HepG2 (cell line): ENCODE results near the gene DUS1L. TPM values are rescaled to one million over a fixed set of nuclear protein-coding genes. Genes with fewer than 3 reads are reported as not detected.

Experiments
- HNRNPUL1 ChIP-seq: fragments of 200-400 bp; formaldehyde crosslinking; IDR thresholded peaks from 2 replicates; pipeline ENCODE4 v1.6.1; 2017; ENCODE audit warnings: low read depth, mild to moderate bottlenecking, low read length, moderate library complexity
- MED8 ChIP-seq: sonication (generic); formaldehyde crosslinking; IDR thresholded peaks from 2 replicates; pipeline ENCODE4 v1.8.1; 2023; ENCODE audit warnings: mild to moderate bottlenecking, missing genetic modification reagents; ENCODE audit not compliant: insufficient replicate concordance
- PRPF4 ChIP-seq: fragments of 200-400 bp; formaldehyde crosslinking; IDR thresholded peaks from 2 replicates; pipeline ENCODE4 v1.6.1; 2016; ENCODE audit warnings: low read length, low read depth; ENCODE audit not compliant: poor library complexity, severe bottlenecking
- RELA ChIP-seq: sonication (generic); formaldehyde crosslinking; IDR thresholded peaks from 2 replicates; pipeline ENCODE4 v1.4.0; 2020; ENCODE audit warnings: missing genetic modification reagents
- ZFP36L2 ChIP-seq: sonication (generic); formaldehyde crosslinking; IDR thresholded peaks from 2 replicates; pipeline ENCODE4 v1.4.0; 2020; ENCODE audit warnings: missing genetic modification reagents
- ZNF451 ChIP-seq: sonication (generic); formaldehyde crosslinking; IDR thresholded peaks from 2 replicates; pipeline ENCODE4 v1.5.0; 2020; ENCODE audit warnings: mild to moderate bottlenecking, missing genetic modification reagents
- ZNF607 ChIP-seq: sonication (generic); formaldehyde crosslinking; IDR thresholded peaks from 2 replicates; pipeline ENCODE4 v1.5.1; 2020; ENCODE audit warnings: missing genetic modification reagents, mild to moderate bottlenecking, borderline replicate concordance
- ZNF747 ChIP-seq: sonication (generic); formaldehyde crosslinking; IDR thresholded peaks from 2 replicates; pipeline ENCODE4 v1.8.1; 2023; ENCODE audit warnings: missing genetic modification reagents, mild to moderate bottlenecking, borderline replicate concordance
- ZNF772 ChIP-seq: sonication (generic); formaldehyde crosslinking; IDR thresholded peaks from 2 replicates; pipeline ENCODE4 v1.5.0; 2020; ENCODE audit warnings: mild to moderate bottlenecking, missing genetic modification reagents
- polyA plus RNA-seq, 8 experiments: library from polyadenylated mRNA; depleted of rRNA in 3 of 8; stranded (reverse) in 7 of 8; unstranded in 1 of 8; fragments of >200 nt; fragmentation: Illumina TruSeq in 4 of 8; extraction: Trizol in 4 of 8; gene quantifications; 2 replicates each; pipeline versions ENCODE4 v1.2.1 to v1.2.3, GENCODE V29; 2011 to 2016; ENCODE audit warnings: low read depth in 4 of 8, missing spikeins in 1 of 8, mixed read lengths in 1 of 8; ENCODE audit not compliant: insufficient read depth in 1 of 8
- total RNA-seq, 5 experiments: library from RNA; depleted of rRNA; stranded (reverse); fragments of >200 nt; fragmentation: Illumina TruSeq; extraction: Trizol; gene quantifications; 2 replicates each; pipeline ENCODE4 v1.2.3, GENCODE V29; 2016; ENCODE audit warnings: low read depth in 1 of 5
- TF ChIP-seq, protein P1 (sequence below): sonication (generic); formaldehyde crosslinking; IDR thresholded peaks from 2 replicates; pipeline ENCODE4 v1.4.0; 2020; ENCODE audit warnings: missing genetic modification reagents
- TF ChIP-seq, protein P2 (sequence below): sonication (generic); formaldehyde crosslinking; IDR thresholded peaks from 2 replicates; pipeline ENCODE4 v1.4.0; 2020; ENCODE audit warnings: missing genetic modification reagents
- TF ChIP-seq, protein P3 (sequence below): sonication (generic); formaldehyde crosslinking; IDR thresholded peaks from 2 replicates; pipeline ENCODE4 v1.5.0; 2020; ENCODE audit warnings: missing genetic modification reagents
- TF ChIP-seq, protein P4 (sequence below): sonication (generic); formaldehyde crosslinking; IDR thresholded peaks from 2 replicates; pipeline ENCODE4 v1.4.0; 2020; ENCODE audit warnings: missing genetic modification reagents, borderline replicate concordance
- TF ChIP-seq, protein P5 (sequence below): sonication (generic); formaldehyde crosslinking; IDR thresholded peaks from 2 replicates; pipeline ENCODE4; 2020; ENCODE audit warnings: missing genetic modification reagents, mild to moderate bottlenecking, borderline replicate concordance

DUS1L gene
- total and polyA plus RNA-seq, 2 of the 13 experiments (the other 11 are each of a cell fraction or from before 2014, with no cell fraction given): 81.0 to 109 TPM

DNA sequence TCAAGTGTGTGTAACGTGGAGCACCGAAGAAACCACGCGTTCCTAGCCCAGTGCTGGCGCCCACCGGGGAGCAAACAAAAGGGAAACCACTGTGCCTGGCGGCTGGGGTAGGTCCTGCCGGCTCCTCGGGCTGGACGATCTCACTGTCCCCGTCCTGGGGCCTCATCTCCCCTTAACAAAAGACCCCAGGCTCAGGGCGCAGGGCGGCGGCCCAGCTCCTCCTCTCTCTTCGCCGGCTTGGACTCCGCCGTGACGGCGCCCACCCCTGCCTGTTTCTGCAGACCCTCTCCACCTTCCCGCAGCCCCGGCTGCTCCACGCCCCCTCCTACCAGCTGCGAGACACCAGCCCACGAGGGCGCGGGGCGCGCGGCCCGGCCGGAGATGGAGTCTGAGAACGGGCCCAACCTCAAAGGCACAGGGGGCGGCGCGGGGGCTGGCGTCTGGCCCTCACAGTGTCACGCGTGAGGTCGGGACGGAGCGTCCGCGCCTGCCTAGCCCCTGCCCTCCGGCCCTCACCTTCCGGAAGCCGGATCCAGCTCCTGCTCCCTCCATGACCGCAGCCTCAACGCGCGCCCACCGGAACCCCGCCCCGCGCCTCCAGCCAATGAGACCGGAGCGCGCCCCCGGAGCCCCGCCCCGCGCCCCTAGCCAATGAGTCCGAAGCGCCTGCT lies 43.2 kb downstream of the DUS1L start, which contains the start of gene CENPX (continued):
- TF ChIP-seq, protein P1, sequence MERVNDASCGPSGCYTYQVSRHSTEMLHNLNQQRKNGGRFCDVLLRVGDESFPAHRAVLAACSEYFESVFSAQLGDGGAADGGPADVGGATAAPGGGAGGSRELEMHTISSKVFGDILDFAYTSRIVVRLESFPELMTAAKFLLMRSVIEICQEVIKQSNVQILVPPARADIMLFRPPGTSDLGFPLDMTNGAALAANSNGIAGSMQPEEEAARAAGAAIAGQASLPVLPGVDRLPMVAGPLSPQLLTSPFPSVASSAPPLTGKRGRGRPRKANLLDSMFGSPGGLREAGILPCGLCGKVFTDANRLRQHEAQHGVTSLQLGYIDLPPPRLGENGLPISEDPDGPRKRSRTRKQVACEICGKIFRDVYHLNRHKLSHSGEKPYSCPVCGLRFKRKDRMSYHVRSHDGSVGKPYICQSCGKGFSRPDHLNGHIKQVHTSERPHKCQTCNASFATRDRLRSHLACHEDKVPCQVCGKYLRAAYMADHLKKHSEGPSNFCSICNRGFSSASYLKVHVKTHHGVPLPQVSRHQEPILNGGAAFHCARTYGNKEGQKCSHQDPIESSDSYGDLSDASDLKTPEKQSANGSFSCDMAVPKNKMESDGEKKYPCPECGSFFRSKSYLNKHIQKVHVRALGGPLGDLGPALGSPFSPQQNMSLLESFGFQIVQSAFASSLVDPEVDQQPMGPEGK (CRISPR knock-in tag): peak; percentile 47; the same call in 1 of the 2 replicates
- TF ChIP-seq HNRNPUL1 (peak; percentile 47; the same call in 1 of the 2 replicates), RELA (CRISPR knock-in tag) (no peak), ZFP36L2 (0 out of 2 replicates have a peak, but pooled peaks have one; percentile 70), ZNF451 (CRISPR knock-in tag) (peak; percentile 80), ZNF607 (no peak), ZNF747 (CRISPR knock-in tag) (peak; percentile 25), MED8 (peak; percentile 90), PRPF4 (no peak), ZNF772 (CRISPR knock-in tag) (peak; percentile 21; the same call in 1 of the 2 replicates)
- TF ChIP-seq, protein P2, sequence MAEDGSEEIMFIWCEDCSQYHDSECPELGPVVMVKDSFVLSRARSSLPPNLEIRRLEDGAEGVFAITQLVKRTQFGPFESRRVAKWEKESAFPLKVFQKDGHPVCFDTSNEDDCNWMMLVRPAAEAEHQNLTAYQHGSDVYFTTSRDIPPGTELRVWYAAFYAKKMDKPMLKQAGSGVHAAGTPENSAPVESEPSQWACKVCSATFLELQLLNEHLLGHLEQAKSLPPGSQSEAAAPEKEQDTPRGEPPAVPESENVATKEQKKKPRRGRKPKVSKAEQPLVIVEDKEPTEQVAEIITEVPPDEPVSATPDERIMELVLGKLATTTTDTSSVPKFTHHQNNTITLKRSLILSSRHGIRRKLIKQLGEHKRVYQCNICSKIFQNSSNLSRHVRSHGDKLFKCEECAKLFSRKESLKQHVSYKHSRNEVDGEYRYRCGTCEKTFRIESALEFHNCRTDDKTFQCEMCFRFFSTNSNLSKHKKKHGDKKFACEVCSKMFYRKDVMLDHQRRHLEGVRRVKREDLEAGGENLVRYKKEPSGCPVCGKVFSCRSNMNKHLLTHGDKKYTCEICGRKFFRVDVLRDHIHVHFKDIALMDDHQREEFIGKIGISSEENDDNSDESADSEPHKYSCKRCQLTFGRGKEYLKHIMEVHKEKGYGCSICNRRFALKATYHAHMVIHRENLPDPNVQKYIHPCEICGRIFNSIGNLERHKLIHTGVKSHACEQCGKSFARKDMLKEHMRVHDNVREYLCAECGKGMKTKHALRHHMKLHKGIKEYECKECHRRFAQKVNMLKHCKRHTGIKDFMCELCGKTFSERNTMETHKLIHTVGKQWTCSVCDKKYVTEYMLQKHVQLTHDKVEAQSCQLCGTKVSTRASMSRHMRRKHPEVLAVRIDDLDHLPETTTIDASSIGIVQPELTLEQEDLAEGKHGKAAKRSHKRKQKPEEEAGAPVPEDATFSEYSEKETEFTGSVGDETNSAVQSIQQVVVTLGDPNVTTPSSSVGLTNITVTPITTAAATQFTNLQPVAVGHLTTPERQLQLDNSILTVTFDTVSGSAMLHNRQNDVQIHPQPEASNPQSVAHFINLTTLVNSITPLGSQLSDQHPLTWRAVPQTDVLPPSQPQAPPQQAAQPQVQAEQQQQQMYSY (CRISPR knock-in tag): peak; percentile 81
- TF ChIP-seq, protein P3, sequence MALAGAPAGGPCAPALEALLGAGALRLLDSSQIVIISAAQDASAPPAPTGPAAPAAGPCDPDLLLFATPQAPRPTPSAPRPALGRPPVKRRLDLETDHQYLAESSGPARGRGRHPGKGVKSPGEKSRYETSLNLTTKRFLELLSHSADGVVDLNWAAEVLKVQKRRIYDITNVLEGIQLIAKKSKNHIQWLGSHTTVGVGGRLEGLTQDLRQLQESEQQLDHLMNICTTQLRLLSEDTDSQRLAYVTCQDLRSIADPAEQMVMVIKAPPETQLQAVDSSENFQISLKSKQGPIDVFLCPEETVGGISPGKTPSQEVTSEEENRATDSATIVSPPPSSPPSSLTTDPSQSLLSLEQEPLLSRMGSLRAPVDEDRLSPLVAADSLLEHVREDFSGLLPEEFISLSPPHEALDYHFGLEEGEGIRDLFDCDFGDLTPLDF (CRISPR knock-in tag): no peak
- TF ChIP-seq, protein P4, sequence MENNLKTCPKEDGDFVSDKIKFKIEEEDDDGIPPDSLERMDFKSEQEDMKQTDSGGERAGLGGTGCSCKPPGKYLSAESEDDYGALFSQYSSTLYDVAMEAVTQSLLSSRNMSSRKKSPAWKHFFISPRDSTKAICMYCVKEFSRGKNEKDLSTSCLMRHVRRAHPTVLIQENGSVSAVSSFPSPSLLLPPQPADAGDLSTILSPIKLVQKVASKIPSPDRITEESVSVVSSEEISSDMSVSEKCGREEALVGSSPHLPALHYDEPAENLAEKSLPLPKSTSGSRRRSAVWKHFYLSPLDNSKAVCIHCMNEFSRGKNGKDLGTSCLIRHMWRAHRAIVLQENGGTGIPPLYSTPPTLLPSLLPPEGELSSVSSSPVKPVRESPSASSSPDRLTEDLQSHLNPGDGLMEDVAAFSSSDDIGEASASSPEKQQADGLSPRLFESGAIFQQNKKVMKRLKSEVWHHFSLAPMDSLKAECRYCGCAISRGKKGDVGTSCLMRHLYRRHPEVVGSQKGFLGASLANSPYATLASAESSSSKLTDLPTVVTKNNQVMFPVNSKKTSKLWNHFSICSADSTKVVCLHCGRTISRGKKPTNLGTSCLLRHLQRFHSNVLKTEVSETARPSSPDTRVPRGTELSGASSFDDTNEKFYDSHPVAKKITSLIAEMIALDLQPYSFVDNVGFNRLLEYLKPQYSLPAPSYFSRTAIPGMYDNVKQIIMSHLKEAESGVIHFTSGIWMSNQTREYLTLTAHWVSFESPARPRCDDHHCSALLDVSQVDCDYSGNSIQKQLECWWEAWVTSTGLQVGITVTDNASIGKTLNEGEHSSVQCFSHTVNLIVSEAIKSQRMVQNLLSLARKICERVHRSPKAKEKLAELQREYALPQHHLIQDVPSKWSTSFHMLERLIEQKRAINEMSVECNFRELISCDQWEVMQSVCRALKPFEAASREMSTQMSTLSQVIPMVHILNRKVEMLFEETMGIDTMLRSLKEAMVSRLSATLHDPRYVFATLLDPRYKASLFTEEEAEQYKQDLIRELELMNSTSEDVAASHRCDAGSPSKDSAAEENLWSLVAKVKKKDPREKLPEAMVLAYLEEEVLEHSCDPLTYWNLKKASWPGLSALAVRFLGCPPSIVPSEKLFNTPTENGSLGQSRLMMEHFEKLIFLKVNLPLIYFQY: peak; percentile 52; the same call in 1 of the 2 replicates
- TF ChIP-seq, protein P5, sequence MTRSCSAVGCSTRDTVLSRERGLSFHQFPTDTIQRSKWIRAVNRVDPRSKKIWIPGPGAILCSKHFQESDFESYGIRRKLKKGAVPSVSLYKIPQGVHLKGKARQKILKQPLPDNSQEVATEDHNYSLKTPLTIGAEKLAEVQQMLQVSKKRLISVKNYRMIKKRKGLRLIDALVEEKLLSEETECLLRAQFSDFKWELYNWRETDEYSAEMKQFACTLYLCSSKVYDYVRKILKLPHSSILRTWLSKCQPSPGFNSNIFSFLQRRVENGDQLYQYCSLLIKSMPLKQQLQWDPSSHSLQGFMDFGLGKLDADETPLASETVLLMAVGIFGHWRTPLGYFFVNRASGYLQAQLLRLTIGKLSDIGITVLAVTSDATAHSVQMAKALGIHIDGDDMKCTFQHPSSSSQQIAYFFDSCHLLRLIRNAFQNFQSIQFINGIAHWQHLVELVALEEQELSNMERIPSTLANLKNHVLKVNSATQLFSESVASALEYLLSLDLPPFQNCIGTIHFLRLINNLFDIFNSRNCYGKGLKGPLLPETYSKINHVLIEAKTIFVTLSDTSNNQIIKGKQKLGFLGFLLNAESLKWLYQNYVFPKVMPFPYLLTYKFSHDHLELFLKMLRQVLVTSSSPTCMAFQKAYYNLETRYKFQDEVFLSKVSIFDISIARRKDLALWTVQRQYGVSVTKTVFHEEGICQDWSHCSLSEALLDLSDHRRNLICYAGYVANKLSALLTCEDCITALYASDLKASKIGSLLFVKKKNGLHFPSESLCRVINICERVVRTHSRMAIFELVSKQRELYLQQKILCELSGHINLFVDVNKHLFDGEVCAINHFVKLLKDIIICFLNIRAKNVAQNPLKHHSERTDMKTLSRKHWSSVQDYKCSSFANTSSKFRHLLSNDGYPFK: peak; percentile 17; the same call in 1 of the 2 replicates
